ENCODE results near the gene PLB1.

DNA sequence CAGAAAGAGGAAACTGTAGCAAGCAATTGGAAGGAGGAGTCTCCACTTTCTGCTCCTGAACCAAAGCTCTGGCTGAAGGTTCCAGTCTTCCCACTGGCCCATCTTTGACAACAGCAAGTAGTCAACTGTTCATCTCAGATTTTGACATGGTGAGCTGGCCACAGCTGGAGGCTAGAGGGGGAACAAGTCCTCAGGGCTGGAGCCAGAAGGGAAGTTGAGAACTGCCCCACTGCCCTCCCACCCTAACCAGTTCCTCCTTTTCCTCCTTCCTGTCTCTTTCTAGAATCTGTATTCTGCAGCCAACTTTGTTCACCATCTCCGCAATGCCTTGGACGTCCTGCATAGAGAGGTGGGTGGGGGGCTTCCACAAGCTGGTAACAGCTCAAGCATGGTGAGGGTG is 105.8 kb downstream of the PLB1 start:
- TF ChIP-seq CTCF (IDR thresholded peaks at IDR 0.05) = no peak
- no peak for TF ChIP-seq POLR2A (IDR thresholded peaks at IDR 0.05)

Measured in right lobe of liver (tissue), 4 donors.